Upper lobe of left lung (tissue), 4 donors: ENCODE measurements around the gene KIAA1614.

Source experiments
- CTCF ChIP-seq, 6 experiments: fragments of 450-650 bp in 4 of 6; fragments of 200-600 bp in 2 of 6; sonication (generic) in 2 of 6; IDR thresholded peaks; one replicate each; pipeline ENCODE4 v1.5.1; 2016 to 2019; ENCODE audit warnings: antibody characterized with exemption in 6 of 6
- POLR2A ChIP-seq, 4 donors: fragments of 450-650 bp; IDR thresholded peaks; one replicate each; pipeline ENCODE4 v1.5.1; 2016 to 2017; ENCODE audit warnings: antibody characterized with exemption in 4 of 4, mild to moderate bottlenecking in 2 of 4
- POLR2AphosphoS5 ChIP-seq, 2 donors: sonication (generic); formaldehyde crosslinking; IDR thresholded peaks; one replicate each; pipeline ENCODE4 v1.5.1; 2017; ENCODE audit warnings: antibody characterized with exemption in 2 of 2

GRCh38 chr1:180964056-180964455, 51.4 kb downstream of the KIAA1614 start:
- TF ChIP-seq POLR2AphosphoS5 (IDR thresholded peaks at IDR 0.05), result no peak
- TF ChIP-seq CTCF (IDR thresholded peaks at IDR 0.05), result no peak
- no peak for TF ChIP-seq POLR2A (IDR thresholded peaks at IDR 0.05)
